Measurements from ENCODE around the gene MAP2K5. TPM values are rescaled to one million over a fixed set of nuclear protein-coding genes. Genes with fewer than 3 reads are reported as not detected.

Gene MAP2K5
- total RNA-seq, 1 experiment from 2014 or later: 13.6 TPM

GRCh38 chr15:67587331-67587730 is 44.8 kb downstream of the MAP2K5 start (continued):
- TF ChIP-seq ZNF281 (CRISPR knock-in tag; IDR thresholded peaks at IDR 0.05) (no peak), NFE2L1 (CRISPR knock-in tag; IDR thresholded peaks at IDR 0.05) (no peak), CREM (CRISPR knock-in tag; IDR thresholded peaks at IDR 0.05) (no peak), ZNF121 (CRISPR knock-in tag; IDR thresholded peaks at IDR 0.05) (no peak), ZNF532 (CRISPR knock-in tag; IDR thresholded peaks at IDR 0.05; ENCODE audit: borderline replicate concordance) (no peak), HMGA2 (CRISPR knock-in tag; IDR thresholded peaks at IDR 0.05) (no peak), KAT7 (CRISPR knock-in tag; IDR thresholded peaks at IDR 0.05; ENCODE audit: borderline replicate concordance) (no peak), IRF2 (CRISPR knock-in tag; IDR thresholded peaks at IDR 0.05; ENCODE audit: borderline replicate concordance, low read depth) (no peak), TEAD4 (CRISPR knock-in tag; IDR thresholded peaks at IDR 0.05) (no peak), ZNF263 (CRISPR knock-in tag; IDR thresholded peaks at IDR 0.05; ENCODE audit: low read depth) (no peak)

- TF ChIP-seq OVOL2 (CRISPR knock-in tag; IDR thresholded peaks at IDR 0.05; ENCODE audit: borderline replicate concordance) (no peak), SMAD4 (CRISPR knock-in tag; IDR thresholded peaks at IDR 0.05) (no peak), ZNF671 (CRISPR knock-in tag; IDR thresholded peaks at IDR 0.05) (no peak), NR1H2 (CRISPR knock-in tag; IDR thresholded peaks at IDR 0.05) (no peak), ZNF317 (CRISPR knock-in tag; IDR thresholded peaks at IDR 0.05; ENCODE audit: borderline replicate concordance, low read depth) (no peak), MYBL2 (CRISPR knock-in tag; IDR thresholded peaks at IDR 0.05) (no peak), GRHL2 (CRISPR knock-in tag; IDR thresholded peaks at IDR 0.05; ENCODE audit: insufficient replicate concordance, severe bottlenecking) (no peak), STAT6 (CRISPR knock-in tag; conservative IDR thresholded peaks at IDR 0.05; ENCODE audit: low read depth) (no peak), IRF2 (CRISPR knock-in tag; IDR thresholded peaks at IDR 0.05; ENCODE audit: borderline replicate concordance, low read depth) (no peak), NFATC4 (CRISPR knock-in tag; IDR thresholded peaks at IDR 0.05) (no peak), ZSCAN18 (CRISPR knock-in tag; IDR thresholded peaks at IDR 0.05) (no peak), FOXP4 (CRISPR knock-in tag; IDR thresholded peaks at IDR 0.05) (no peak), SOX15 (CRISPR knock-in tag; IDR thresholded peaks at IDR 0.05) (no peak), ETV6 (CRISPR knock-in tag; IDR thresholded peaks at IDR 0.05) (no peak), ZBTB43 (CRISPR knock-in tag; IDR thresholded peaks at IDR 0.05) (no peak)
- no peaks in the 10 kb centered on the region for H3K9me3 Mint-ChIP-seq
- no peaks in the 10 kb centered on the region for H3K4me1 Mint-ChIP-seq
- H3K27ac Mint-ChIP-seq: no peak overlapping the region
- H3K27me3 Mint-ChIP-seq (ENCODE audit: low read depth): no peaks in the 10 kb centered on the region
- H3K4me3 Mint-ChIP-seq: no peak overlapping the region
- POLR2A ChIA-PET: no interaction called here
- peaks cover 2% of the 10 kb centered on the region; the same call in 1 of the 2 replicates for H3K36me3 Mint-ChIP-seq
- DNase-seq (ENCODE audit: low spot score) (no peak), ATAC-seq (no peak)
- CTCF ChIA-PET: no interaction called here
Measured at GRCh38 chr15:67587754-67588153, 45.3 kb downstream of the MAP2K5 start.

Data from WTC11 (cell line).